Fibroblast of peridontal ligament (primary cell): ENCODE results near the gene PHKG2.
"Not testable (repeated sequence)": the region's sequence is repeated elsewhere in the genome, so short reads cannot be mapped to it uniquely, and the experiment has no call there.

Experiments
- DNase-seq: peaks from one replicate; pipeline ENCODE4 v3.0.0-alpha.2; 2010; ENCODE audit errors: extremely low read depth

The PHKG2 gene, protein sequence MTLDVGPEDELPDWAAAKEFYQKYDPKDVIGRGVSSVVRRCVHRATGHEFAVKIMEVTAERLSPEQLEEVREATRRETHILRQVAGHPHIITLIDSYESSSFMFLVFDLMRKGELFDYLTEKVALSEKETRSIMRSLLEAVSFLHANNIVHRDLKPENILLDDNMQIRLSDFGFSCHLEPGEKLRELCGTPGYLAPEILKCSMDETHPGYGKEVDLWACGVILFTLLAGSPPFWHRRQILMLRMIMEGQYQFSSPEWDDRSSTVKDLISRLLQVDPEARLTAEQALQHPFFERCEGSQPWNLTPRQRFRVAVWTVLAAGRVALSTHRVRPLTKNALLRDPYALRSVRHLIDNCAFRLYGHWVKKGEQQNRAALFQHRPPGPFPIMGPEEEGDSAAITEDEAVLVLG

DNA sequence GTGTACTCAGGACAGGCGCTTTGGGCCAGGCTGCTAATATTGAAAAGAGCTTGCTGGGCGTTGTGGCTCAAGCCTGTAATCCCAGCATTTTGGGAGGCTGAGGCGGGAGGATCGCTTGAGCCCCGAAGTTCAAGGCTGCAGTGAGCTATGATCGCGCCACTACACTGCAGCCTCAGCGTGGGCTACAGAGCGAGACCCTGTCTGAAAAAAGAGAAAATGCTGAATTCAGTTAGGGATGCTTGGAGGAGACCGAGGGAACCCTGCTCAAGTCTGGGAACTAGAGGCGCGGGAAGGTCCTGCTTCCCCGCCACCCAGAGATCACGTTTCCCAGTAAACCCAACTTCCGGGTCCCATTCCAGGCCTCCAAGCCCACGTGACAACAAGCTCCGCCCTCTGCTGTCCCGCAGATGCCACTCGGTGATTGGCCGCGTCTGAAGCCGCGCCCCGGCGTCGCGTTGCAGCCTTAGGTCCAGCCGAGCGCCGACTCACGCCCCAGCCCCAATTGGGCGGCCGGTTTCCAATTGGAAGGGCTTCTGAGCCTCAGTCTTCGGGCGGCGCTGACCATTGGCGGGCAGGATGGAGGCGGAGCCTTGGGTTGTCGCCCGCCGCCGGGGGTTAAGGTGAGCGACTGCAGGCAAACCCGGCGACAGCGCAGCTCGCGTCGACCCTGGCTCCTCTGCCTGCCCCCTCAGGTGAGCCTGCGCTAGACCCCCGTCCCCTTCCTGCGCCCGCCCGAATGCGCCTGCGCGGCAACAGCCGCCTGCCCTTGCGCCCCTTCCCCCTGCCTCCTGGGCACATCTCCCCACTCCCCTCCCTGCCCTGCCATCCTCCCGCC lies at the start of gene PHKG2:
TSS of gene PHKG2 (plus strand) at position 627 of the 835 bp plus-strand sequence. CDS start 396 bp downstream, outside the sequence.
- DNase-seq, result peak; percentile 98

DNA sequence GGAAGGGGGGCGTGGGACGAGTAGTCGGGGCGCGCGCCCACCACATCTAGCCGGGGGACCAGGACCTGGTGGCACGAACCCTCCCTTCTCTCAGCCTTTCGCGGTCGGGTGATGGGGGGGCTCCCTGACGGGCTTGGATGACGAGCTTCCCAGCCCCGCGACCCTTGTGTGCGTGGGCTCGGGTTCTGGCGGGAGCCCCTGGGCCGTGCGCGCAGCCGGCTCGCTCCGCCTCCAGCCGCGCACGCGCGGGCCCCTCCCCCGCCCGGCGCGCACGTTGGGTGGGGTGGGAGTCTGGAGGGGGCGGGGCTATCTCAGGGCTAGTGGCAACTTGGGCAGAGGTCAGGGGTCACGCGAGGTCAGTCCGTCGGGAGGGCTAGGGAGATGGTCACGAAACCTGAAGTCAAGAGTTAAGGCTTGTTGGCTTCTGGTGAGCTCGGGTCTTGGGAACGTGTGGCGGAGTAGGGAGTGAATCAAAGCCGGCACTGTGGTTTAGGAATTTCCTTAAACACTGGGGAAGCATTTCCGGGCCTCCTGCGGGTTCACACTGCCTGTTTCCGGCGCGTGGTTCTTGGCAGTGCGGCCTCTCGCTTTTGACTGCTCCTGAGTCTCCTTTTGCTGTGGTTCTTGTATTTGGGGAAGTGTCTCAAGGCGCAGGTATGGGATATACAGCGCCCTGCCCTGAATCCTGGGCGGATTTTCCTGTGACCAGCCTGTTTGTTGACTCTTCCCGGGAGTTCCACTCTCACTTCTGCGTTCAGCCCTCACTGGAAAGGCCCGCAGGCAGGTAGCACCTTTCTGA lies 49.2 kb upstream of the PHKG2 start, which contains the start of gene SRCAP:
TSS of gene SRCAP (plus strand) at position 356 of the 799 bp plus-strand sequence. CDS start 1,654 bp downstream, outside the sequence.
- DNase-seq, result peak; percentile 59

DNA sequence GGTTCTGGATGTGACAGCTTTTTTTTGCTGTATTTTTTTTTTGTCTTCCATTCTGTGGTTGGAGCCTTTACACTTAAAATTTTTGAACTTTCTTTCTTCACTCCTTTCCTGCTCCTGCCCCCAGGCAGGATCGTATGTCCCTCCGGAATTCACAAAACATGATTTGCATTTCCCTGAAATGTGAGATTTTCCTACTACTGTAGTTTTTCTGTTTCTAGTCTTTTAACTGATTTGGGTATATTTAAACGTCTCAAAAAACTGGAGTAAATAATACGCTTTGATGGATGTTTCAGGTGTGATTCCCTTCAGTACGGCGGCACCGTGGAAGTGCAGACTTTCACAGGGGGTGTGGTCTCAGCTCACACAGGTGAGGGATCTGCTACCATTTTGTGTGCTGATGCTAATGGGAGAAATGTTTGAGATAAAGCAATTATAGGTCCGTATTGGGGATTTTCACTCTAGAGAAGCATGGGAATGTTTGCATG lies 48.6 kb upstream of the PHKG2 start:
- no peak for DNase-seq

DNA sequence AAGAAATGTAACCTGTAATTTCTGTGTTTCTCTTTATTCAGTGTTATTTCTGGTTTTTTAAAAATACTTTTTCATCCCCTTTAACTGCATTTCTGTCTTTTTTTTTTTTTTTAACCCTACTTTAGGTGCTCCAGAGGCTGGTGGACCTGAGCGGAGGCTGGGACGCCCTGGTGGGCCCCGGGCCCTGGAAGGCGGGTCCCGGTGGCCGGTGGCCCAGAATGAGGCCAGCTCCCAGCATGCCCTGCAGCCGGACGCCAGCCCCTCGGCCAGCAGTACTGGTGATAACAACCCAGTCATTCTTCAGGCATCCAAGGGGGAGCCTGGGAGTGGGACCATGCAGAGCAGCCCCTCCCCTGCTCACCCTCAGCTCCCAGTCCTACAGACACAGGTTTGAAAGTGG lies 47.7 kb upstream of the PHKG2 start:
- no peak for DNase-seq

DNA sequence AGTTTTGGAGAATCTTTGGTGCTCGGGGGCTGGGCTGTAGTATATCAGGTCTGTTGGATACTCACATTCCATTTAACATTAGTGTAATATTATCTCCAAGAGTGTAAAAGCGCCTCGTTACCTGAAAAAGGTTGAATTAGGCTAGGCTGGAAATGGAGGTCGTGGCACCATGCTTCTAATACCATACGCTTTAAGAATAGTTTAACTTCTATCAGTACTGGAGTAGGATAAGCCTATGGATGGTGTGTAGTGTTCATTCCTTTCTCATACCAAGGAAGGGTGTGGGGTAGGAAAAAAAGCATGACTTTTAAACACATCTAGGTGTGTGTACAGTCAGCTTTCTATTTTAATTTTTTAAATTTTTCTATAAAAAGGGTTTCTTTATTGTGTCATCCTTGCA lies 47.3 kb upstream of the PHKG2 start:
- DNase-seq, result no peak

DNA sequence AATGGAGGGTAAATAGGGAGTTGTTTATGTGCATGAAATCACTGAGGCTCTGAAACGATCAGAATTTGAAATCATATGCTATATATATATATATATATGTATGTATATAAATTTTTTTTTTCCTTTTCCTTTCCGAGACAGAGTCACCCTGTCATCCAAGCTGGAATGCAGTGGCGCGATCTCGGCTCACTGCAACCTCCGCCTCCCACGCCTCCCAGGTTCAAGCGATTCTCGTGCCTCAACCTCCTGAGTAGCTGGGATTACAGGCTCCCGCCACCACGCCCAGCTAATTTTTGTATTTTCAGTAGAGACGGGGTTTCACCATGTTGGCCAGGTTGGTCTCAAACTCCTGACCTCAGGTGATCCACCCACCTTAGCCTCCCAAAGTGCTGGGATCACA lies 45.2 kb upstream of the PHKG2 start:
- DNase-seq, result not testable (repeated sequence)

DNA sequence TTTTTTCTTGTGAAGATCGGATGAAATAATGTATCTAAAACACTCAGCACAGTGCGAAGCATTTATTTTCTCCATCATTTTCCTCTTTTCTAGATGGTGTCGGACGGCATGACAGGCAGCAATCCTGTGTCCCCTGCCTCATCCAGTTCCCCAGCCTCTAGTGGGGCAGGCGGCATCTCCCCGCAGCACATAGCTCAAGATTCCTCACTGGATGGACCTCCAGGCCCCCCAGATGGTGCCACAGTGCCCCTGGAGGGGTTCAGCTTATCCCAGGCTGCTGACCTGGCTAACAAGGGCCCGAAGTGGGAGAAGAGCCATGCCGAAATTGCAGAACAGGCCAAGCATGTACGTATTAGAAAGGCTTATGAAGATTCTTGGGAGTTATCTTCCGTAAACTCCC lies 44.3 kb upstream of the PHKG2 start:
- DNase-seq, result no peak

DNA sequence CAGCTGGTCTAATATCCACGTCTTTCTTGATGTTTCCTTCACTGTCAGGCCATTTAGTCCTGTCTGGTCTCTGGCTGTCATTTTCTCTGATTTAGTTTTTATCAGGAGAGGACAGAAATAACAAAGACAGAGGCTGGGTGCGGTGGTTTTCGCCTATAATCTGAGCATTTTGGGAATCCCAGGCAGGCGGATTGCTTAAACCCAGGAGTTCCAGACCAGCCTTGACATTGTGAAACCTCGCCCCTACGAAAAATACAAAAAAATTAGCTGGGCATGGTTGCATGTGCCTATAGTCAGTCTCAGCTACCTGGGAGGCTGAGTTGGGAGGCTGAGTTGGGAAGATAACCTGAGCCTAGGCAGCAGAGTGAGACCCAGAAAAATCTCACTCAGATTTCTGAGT lies 42.2 kb upstream of the PHKG2 start:
- no peak for DNase-seq

DNA sequence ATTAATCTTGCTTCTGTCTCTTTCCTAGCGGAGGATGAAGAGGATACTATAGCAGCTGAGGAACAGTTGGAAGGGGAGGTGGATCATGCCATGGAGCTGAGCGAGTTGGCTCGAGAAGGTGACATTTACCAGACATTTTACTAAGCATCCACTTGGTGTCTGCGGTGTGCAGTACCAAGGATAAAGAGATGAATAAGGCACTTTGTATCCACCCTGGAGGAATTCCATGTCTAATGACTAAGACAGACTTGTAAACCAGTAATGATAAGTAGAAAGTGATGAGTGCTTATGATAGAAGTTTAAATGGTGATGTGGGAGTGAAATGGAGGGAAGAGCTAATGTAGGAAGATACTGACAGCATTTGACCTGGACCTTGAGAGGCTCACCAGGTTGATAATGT lies 37.3 kb upstream of the PHKG2 start:
- DNase-seq, result no peak

DNA sequence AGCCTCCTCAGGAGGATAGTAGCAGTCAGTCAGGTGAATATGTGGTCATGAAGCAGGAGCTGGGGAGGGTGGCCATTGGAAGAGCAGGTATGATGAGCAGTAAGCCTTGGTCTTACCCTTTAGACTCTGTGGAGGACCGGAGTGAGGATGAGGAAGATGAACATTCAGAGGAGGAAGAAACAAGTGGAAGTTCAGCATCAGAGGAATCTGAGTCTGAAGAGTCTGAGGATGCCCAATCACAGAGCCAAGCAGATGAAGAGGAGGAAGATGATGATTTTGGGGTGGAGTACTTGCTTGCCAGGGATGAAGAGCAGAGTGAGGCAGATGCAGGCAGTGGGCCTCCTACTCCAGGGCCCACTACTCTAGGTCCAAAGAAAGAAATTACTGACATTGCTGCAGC lies 36.5 kb upstream of the PHKG2 start:
- no peak for DNase-seq

DNA sequence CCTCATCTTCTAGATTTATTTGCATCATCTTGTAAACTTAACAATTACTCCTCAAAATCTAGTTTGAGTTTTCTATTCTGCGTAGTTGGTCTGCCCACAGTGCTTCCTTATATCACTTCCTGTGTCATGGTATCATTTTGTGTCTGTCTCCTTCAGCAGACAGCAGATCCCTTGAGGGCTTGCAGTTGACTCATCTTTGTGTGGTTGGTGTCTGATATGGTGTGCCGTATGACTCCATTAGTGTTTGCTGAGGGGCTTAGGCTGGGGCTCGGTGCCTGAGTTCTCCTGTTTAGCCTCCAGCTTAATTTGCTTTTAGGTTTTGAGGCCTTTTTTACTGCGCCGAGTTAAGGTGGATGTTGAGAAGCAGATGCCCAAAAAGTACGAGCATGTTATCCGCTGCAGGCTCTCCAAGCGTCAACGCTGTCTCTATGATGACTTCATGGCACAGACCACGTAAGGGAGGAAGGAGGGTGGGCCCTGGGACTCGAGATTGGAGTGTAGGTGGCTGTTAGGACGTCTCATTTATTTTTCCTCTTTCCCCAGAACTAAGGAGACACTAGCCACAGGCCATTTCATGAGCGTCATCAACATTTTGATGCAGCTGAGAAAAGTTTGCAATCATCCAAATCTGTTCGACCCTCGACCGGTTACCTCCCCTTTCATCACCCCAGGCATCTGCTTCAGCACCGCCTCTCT lies 32.3 kb upstream of the PHKG2 start:
- DNase-seq, result no peak

DNA sequence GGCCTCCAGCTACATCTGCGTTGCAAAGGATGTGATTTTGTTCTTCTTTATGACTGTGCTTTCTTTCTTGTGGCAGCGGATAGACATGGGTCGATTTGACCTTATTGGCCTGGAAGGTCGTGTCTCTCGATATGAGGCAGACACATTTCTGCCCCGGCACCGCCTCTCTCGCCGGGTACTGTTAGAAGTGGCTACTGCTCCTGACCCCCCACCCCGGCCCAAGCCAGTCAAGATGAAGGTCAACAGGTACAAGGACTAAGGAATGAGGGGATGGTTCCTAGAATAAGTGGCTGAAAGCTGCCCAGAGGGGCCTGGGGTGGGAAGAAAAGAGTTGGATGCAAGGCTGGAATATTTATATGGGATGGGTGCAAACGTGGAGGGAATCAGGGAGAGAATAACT lies 28.1 kb upstream of the PHKG2 start:
- DNase-seq, result no peak

DNA sequence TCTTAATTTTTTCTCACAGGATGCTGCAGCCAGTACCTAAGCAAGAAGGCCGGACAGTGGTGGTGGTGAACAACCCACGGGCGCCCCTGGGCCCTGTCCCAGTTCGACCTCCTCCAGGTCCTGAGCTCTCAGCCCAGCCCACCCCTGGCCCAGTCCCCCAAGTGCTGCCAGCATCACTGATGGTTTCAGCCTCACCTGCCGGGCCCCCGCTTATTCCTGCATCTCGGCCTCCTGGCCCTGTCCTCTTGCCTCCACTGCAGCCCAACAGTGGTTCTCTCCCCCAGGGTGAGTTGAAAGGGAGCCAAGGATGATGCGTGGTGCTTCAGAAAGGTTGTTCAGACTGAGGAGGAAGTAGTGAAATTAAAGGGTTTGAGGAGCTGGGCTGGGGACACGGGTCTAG lies 27.5 kb upstream of the PHKG2 start:
- no peak for DNase-seq

DNA sequence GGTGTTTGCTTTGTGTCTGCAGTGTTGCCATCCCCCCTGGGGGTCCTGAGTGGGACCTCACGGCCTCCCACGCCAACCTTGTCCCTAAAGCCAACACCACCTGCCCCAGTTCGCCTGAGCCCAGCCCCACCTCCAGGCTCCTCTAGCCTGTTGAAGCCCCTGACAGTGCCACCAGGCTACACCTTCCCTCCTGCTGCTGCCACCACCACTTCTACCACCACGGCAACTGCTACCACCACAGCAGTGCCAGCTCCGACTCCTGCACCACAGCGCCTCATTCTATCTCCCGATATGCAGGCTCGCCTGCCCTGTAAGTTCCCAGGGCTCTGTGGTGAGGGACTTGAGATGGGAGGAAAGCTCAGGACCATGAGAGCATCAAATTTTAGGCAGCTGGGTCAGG lies 27.1 kb upstream of the PHKG2 start:
- no peak for DNase-seq

DNA sequence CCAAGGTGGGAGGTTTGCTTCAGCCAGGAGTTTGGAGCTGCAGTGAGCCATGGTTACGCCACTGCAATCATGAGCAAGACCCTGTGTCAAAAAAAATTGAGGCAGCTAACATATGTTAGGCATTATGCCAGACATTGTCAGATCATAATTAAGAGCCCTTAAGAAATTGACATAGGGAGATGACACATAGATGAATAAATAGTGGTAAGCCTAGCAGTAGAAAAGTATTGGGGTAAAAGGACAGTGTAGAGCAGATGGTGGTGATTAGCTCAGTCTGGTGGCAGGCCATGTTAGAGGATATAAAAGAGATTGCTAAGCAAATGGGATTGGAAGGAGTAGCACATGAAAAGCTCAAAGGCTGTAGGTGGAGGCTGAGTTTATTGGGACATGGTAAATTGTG lies 26.6 kb upstream of the PHKG2 start:
- peak; percentile 65 for DNase-seq

DNA sequence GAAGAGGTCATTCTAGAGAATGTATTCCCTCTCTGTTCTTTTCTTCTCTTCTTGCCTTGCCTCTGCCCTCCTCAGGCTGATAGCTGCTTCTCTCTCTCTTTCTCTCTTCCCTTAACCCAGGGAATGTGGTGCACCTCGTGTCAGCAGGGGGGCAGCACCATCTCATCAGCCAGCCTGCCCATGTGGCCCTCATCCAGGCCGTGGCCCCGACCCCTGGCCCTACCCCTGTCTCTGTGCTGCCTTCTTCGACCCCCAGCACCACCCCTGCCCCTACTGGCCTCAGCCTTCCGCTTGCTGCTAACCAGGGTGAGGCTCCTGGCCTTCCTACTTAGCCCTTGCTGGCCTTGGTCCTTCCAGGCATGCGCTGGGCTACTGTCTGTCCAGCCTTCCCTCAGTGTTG lies 25.8 kb upstream of the PHKG2 start:
- no peak for DNase-seq

DNA sequence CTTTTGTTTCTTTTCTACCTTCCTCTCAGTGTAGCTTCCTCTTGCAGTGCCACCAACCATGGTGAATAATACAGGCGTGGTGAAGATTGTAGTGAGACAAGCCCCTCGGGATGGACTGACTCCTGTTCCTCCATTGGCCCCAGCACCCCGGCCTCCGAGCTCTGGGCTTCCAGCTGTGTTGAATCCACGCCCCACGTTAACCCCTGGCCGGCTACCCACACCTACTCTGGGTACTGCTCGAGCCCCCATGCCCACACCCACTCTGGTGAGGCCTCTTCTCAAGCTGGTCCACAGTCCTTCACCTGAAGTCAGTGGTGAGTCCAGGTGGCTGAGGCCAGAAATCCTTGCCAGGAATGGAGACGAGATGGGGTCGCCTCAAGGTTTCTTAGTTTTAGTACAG lies 25.3 kb upstream of the PHKG2 start:
- DNase-seq, result no peak

DNA sequence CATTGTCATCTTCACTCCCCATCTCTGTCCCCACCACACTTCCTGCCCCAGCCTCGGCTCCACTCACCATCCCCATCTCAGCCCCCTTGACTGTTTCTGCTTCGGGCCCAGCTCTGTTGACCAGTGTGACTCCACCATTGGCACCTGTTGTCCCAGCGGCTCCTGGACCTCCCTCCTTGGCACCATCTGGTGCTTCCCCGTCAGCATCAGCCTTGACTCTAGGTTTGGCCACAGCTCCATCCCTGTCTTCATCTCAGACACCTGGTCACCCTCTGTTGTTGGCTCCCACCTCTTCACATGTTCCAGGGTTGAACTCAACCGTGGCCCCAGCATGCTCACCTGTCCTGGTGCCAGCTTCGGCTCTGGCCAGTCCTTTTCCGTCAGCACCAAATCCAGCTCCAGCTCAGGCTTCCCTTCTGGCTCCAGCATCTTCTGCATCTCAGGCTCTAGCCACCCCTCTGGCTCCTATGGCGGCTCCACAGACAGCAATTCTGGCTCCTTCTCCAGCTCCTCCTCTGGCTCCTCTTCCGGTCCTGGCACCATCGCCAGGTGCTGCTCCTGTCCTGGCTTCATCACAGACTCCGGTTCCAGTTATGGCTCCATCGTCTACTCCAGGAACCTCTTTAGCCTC lies 24.4 kb upstream of the PHKG2 start:
- DNase-seq, result no peak

DNA sequence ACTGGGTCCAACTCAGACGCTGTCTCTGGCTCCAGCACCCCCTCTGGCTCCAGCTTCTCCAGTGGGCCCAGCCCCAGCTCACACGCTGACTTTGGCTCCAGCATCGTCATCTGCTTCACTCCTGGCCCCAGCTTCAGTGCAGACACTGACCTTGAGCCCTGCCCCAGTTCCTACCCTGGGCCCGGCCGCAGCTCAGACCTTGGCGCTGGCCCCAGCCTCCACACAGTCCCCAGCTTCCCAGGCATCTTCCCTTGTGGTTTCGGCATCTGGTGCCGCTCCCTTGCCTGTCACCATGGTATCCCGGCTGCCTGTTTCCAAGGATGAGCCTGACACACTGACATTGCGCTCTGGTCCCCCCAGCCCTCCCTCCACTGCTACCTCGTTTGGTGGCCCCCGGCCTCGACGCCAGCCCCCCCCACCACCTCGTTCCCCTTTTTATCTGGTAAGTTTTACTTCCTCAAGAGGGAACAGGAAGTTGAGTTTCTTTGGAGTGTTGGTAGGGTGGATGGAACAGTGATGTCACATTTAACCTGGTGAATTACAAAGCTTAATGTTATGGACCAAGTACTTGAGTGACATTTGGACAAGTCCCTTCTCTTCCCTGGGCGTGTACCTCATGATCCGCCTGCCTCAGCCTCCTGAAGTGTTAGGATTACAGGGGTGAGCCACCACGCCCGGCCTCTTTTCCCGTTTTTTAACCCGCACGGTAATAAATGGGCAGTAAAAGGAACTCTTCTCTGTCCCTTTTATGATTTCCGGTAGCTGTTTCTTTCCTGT lies 23.4 kb upstream of the PHKG2 start:
- DNase-seq, result no peak

DNA sequence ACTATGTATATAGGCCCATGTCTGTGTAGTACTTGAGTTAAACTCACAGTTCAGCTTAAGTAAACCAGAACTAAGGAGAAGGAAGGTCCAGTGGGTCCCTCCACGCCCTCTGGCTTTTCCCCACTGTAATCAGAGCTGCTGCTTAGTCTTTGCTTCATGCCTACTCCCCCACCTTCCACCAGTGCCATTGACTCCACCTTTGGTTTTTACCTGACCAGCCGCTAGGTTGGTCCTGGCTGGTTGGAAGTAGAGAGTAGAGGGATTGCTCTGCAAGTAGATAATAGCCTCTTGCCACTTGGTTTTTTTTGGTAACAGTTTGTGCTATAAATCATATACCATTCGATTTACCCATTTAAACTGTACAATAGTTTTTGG lies 22.8 kb upstream of the PHKG2 start:
- DNase-seq, result no peak
